GM06990 (cell line): ENCODE results near the gene IP6K1.

ENCODE experiments used
- DNase-seq: peaks from one replicate; pipeline ENCODE4 v3.0.0-alpha.2; 2011; ENCODE audit not compliant: insufficient read length; ENCODE audit errors: extremely low read depth
- H3K27me3 ChIP-seq: replicated peaks from 2 replicates; pipeline ENCODE4 v1.6.0; 2011; ENCODE audit warnings: low read length; ENCODE audit not compliant: control insufficient read depth, insufficient read depth
- H3K36me3 ChIP-seq: 2 replicates; pipeline ENCODE4 v1.5.1; 2011; ENCODE audit warnings: low read length; ENCODE audit not compliant: control insufficient read depth, insufficient read depth
- H3K4me3 ChIP-seq: replicated peaks from 2 replicates; pipeline ENCODE4 v1.5.1; 2011; ENCODE audit warnings: low read depth, mild to moderate bottlenecking, control low read depth, low read length
- TF ChIP-seq, protein P1 (sequence below): IDR thresholded peaks from 2 replicates; pipeline ENCODE4 v1.5.1; 2011; ENCODE audit warnings: low read length, control low read depth, mild to moderate bottlenecking, inconsistent platforms; ENCODE audit not compliant: insufficient read depth, poor library complexity, severe bottlenecking

Gene IP6K1

DNA sequence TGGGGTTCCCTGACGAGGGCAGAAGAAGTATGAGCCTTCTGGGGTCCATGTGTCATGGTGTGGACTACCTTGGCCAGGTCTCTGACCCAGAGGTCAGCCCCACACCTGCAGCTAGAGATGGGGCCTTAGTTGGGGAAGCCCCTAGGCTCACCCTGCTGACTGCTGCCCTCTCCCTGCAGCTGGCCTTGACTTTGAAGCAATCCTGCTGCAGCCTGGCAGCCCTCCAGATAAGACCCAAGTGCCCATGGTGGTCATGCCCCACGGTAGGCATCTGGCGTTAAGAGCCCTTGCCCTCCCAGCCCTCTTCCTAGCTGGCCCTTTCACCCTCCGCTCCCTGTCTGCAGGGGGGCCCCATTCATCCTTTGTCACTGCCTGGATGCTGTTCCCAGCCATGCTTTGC lies 104.8 kb downstream of the IP6K1 start:
- TF ChIP-seq, protein P1, sequence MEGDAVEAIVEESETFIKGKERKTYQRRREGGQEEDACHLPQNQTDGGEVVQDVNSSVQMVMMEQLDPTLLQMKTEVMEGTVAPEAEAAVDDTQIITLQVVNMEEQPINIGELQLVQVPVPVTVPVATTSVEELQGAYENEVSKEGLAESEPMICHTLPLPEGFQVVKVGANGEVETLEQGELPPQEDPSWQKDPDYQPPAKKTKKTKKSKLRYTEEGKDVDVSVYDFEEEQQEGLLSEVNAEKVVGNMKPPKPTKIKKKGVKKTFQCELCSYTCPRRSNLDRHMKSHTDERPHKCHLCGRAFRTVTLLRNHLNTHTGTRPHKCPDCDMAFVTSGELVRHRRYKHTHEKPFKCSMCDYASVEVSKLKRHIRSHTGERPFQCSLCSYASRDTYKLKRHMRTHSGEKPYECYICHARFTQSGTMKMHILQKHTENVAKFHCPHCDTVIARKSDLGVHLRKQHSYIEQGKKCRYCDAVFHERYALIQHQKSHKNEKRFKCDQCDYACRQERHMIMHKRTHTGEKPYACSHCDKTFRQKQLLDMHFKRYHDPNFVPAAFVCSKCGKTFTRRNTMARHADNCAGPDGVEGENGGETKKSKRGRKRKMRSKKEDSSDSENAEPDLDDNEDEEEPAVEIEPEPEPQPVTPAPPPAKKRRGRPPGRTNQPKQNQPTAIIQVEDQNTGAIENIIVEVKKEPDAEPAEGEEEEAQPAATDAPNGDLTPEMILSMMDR = no peak
- no peak for DNase-seq
- no peaks in the 10 kb centered on the region for H3K27me3 ChIP-seq
- H3K4me3 ChIP-seq = no peak overlapping the region
- peaks cover 64% of the 10 kb centered on the region for H3K36me3 ChIP-seq

DNA sequence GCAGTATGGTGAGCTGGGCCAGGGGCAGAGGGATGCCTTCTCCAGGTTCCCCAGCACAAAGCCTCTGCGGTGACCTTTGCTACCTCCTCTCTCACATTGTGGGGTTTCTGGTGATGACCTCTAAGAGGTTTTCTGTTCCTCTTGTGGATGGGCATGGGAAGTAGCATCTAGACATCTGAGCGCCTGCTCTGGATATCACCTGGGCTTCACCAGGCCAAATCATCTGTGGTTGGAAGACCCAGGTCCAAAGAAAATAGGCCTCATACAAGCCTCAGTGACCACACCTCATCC lies 105.2 kb downstream of the IP6K1 start:
- H3K27me3 ChIP-seq = no peaks in the 10 kb centered on the region
- no peak overlapping the region for H3K4me3 ChIP-seq
- DNase-seq = no peak
- H3K36me3 ChIP-seq = peaks cover 67% of the 10 kb centered on the region
- TF ChIP-seq, protein P1 = no peak

DNA sequence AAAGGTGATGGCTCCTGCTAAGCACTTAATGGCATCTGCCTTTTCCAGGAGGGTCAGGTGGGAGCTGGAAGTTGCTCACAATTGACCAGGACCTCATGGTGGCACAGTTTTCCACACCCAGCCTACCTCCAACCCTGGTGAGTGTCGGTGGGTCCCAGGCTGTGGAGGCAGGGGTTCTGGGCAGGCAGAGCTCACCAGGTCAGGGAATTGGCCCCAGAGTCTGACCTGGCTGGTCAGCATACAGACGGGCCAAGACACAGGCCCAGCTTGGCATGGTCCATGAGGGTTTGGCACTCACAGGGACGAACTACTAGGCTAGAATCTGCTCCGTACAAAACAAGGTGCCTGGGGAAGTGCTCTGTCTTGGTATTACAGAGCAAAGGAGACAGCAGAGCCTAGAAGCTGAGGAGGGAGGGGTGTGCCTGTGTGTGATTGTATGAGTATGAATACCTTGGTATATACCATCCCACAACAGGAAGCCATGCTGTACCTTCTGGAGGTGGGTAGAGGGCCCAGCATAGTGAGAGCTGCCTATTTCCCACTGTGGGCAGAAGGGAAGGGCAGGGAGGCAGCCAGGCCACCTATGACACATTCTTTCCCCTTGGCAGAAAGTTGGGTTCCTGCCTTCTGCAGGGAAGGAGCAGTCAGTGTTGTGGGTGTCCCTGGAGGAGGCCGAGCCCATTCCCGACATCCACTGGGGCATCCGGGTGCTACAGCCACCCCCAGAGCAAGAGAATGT lies 105.7 kb downstream of the IP6K1 start:
- DNase-seq = no peak
- H3K27me3 ChIP-seq = no peaks in the 10 kb centered on the region
- TF ChIP-seq, protein P1 = no peak
- H3K4me3 ChIP-seq = no peak overlapping the region
- H3K36me3 ChIP-seq = peaks cover 71% of the 10 kb centered on the region

DNA sequence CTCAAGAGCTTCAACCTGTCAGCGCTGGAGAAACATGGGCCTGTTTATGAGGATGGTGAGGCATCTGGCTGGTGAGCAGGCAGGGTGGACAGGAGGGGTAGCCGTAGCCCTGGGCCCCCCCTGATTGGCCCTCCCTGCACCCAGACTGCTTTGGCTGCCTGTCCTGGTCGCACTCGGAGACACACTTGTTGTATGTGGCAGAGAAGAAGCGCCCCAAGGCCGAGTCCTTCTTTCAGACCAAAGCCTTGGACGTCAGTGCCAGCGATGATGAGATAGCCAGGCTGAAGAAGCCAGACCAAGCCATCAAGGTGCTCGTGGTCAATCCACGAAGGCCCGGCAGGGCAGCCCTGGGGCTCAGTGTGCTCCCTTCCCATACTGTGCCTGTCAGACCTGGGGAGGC lies 110.4 kb downstream of the IP6K1 start:
- H3K36me3 ChIP-seq = peaks cover 47% of the 10 kb centered on the region
- TF ChIP-seq, protein P1 = no peak
- DNase-seq = no peak
- no peak overlapping the region for H3K4me3 ChIP-seq
- H3K27me3 ChIP-seq = no peaks in the 10 kb centered on the region

DNA sequence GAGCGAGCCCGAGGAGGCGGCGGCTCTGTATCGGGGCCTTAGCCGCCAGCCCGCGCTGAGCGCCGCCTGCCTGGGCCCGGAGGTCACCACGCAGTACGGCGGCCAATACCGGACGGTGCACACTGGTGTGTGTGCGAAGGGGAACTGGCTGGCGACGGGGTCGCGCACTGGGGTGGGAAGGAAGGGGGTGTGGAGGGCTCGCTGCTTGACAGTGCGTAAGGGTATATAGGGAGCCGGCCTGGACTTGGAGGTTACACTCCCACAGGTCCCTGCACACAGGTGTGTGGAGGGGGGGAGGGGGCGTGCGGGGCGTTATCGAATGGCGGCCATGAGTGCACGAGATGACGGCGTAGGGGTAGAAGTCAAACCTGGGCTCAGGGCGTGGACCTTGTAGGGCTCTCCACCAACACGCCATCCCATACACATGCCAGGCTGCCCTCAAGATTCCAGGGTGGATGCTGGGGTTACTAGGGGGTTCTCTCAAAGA lies 111.8 kb downstream of the IP6K1 start:
- Histone ChIP-seq H3K27me3 (no peaks in the 10 kb centered on the region), H3K4me3 (peak overlapping the region; percentile 89), H3K36me3 (peaks cover 34% of the 10 kb centered on the region)
- DNase-seq = no peak
- TF ChIP-seq, protein P1 = no peak
